ENCODE results near the gene JARID2. TPM values are rescaled to one million over a fixed set of nuclear protein-coding genes. Genes with fewer than 3 reads are reported as not detected.

The JARID2 gene
- total RNA-seq, 1 donor from 2014 or later, result 38.9 TPM

GRCh38 chr6:15458021-15458459 is 212.2 kb downstream of the JARID2 start:
- peaks cover 50% of the 10 kb centered on the region for H3K4me1 ChIP-seq
- H3K9ac ChIP-seq, result no peak overlapping the region
- no peak overlapping the region for H2AFZ ChIP-seq (replicated peaks)
- no peaks in the 10 kb centered on the region for H3K9me3 ChIP-seq (ENCODE audit: low read depth)
- Mint-ChIP-seq H3K9me3 (no peaks in the 10 kb centered on the region), H3K36me3 (peaks cover 21% of the 10 kb centered on the region), H3K27me3 (ENCODE audit: insufficient read depth, low read depth) (peaks cover 8% of the 10 kb centered on the region), H3K4me1 (peaks cover 36% of the 10 kb centered on the region), H3K4me3 (no peak overlapping the region), H3K27ac (no peak overlapping the region)
- H3K27me3 ChIP-seq, result no peaks in the 10 kb centered on the region
- TF ChIP-seq EZH2phosphoT487 (IDR thresholded peaks at IDR 0.05) (no peak), EZH2 (IDR thresholded peaks at IDR 0.05) (no peak)
- TF ChIP-seq, protein P1, sequence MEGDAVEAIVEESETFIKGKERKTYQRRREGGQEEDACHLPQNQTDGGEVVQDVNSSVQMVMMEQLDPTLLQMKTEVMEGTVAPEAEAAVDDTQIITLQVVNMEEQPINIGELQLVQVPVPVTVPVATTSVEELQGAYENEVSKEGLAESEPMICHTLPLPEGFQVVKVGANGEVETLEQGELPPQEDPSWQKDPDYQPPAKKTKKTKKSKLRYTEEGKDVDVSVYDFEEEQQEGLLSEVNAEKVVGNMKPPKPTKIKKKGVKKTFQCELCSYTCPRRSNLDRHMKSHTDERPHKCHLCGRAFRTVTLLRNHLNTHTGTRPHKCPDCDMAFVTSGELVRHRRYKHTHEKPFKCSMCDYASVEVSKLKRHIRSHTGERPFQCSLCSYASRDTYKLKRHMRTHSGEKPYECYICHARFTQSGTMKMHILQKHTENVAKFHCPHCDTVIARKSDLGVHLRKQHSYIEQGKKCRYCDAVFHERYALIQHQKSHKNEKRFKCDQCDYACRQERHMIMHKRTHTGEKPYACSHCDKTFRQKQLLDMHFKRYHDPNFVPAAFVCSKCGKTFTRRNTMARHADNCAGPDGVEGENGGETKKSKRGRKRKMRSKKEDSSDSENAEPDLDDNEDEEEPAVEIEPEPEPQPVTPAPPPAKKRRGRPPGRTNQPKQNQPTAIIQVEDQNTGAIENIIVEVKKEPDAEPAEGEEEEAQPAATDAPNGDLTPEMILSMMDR (IDR thresholded peaks at IDR 0.05), result no peak
- H3K27ac ChIP-seq, result peak overlapping the region; percentile 14
- H3K79me2 ChIP-seq (ENCODE audit: low read depth), result peaks cover 93% of the 10 kb centered on the region
- H3F3A ChIP-seq (ENCODE audit: low read depth), result peaks cover 29% of the 10 kb centered on the region
- H3K4me3 ChIP-seq, result no peak overlapping the region
- peak overlapping the region; percentile 46 for H3K4me2 ChIP-seq
- H3K36me3 ChIP-seq, result no peaks in the 10 kb centered on the region
- DNase-seq (ENCODE audit: low spot score), result no peak
- peaks cover 59% of the 10 kb centered on the region for H4K20me1 ChIP-seq (ENCODE audit: low read depth)

- Mint-ChIP-seq H3K27me3 (ENCODE audit: insufficient read depth, low read depth) (peaks cover 8% of the 10 kb centered on the region), H3K4me3 (no peak overlapping the region), H3K9me3 (no peaks in the 10 kb centered on the region), H3K4me1 (peaks cover 50% of the 10 kb centered on the region), H3K27ac (no peak overlapping the region), H3K36me3 (peaks cover 10% of the 10 kb centered on the region)
- H4K20me1 ChIP-seq (ENCODE audit: low read depth), result peaks cover 59% of the 10 kb centered on the region
- no peaks in the 10 kb centered on the region for H3K27me3 ChIP-seq
- H3K4me3 ChIP-seq, result no peak overlapping the region
- H3K79me2 ChIP-seq (ENCODE audit: low read depth), result peaks cover 96% of the 10 kb centered on the region
- TF ChIP-seq EZH2phosphoT487 (IDR thresholded peaks at IDR 0.05) (no peak), EZH2 (IDR thresholded peaks at IDR 0.05) (no peak)
- TF ChIP-seq, protein P1 (IDR thresholded peaks at IDR 0.05), result no peak
- no peaks in the 10 kb centered on the region for H3K9me3 ChIP-seq (ENCODE audit: low read depth)
- peaks cover 29% of the 10 kb centered on the region for H3F3A ChIP-seq (ENCODE audit: low read depth)
- no peak for DNase-seq (ENCODE audit: low spot score)
- H3K4me2 ChIP-seq, result peak overlapping the region; percentile 72
- H3K36me3 ChIP-seq, result no peaks in the 10 kb centered on the region
- peaks cover 50% of the 10 kb centered on the region for H3K4me1 ChIP-seq
- H3K27ac ChIP-seq, result no peak overlapping the region
- H2AFZ ChIP-seq (replicated peaks), result no peak overlapping the region
- no peak overlapping the region for H3K9ac ChIP-seq
Observed at GRCh38 chr6:15460110-15460727, 214.3 kb downstream of the JARID2 start.

DNA sequence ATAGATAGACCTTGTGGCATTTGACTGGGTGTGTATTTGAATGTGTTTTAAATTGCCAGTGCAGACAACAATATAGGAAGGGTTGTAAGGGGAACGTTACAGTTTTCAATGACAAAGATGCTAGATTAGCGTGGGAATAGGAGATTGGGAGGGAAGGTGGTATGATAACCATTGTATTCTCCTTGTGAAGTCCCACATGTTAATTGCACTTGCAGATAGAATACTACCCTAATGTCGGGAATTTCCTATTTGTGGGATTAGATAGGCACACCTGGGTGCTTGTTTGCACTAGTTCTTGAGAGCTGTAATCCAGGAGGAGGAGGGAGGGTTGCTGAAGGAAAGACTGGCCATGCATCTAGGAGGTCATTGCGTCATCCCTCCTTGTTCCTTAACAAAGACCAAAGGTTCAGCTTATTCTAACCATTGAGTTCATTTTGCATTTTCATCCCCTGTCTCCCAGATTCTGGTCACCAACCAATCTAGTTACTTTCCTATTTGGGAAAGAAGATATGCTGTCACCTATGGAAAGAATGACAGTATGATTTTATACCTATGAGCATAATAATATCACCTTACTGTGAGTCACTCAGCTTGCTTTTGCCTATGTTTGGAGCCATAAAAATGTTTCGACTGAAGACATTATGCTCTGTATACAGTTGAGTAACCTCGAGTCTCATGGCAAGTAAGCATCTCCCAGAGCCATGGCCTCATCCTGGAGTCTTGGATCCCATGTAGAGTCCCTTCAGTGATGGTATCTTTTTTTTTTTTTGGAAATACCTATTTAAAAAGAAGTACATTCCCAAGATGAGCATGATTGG is 215.5 kb downstream of the JARID2 start:
- Histone ChIP-seq H3K9me3 (ENCODE audit: low read depth) (no peaks in the 10 kb centered on the region), H3K9ac (no peak overlapping the region)
- no peak for DNase-seq (ENCODE audit: low spot score)

More for the DNA sequence above, 215.5 kb downstream of the JARID2 start:
- H3K27ac ChIP-seq, result no peak overlapping the region
- Mint-ChIP-seq H3K9me3 (no peaks in the 10 kb centered on the region), H3K27me3 (ENCODE audit: insufficient read depth, low read depth) (peaks cover 8% of the 10 kb centered on the region), H3K4me1 (peaks cover 48% of the 10 kb centered on the region), H3K36me3 (peaks cover 13% of the 10 kb centered on the region), H3K27ac (no peak overlapping the region), H3K4me3 (no peak overlapping the region)
- H3K36me3 ChIP-seq, result no peaks in the 10 kb centered on the region
- H4K20me1 ChIP-seq (ENCODE audit: low read depth), result peaks cover 59% of the 10 kb centered on the region
- TF ChIP-seq, protein P1 (IDR thresholded peaks at IDR 0.05), result no peak
- TF ChIP-seq EZH2 (IDR thresholded peaks at IDR 0.05), result no peak
- TF ChIP-seq EZH2phosphoT487 (IDR thresholded peaks at IDR 0.05), result no peak
- H3F3A ChIP-seq (ENCODE audit: low read depth), result peaks cover 29% of the 10 kb centered on the region
- no peak overlapping the region for H3K4me2 ChIP-seq
- H3K79me2 ChIP-seq (ENCODE audit: low read depth), result peaks cover 96% of the 10 kb centered on the region
- H3K4me3 ChIP-seq, result no peak overlapping the region
- H2AFZ ChIP-seq (replicated peaks), result no peak overlapping the region
- H3K27me3 ChIP-seq, result no peaks in the 10 kb centered on the region
- H3K4me1 ChIP-seq, result peaks cover 50% of the 10 kb centered on the region
